Left renal cortex interstitium (tissue), 4 donors: ENCODE results near the gene LINGO1. TPM values are rescaled to one million over a fixed set of nuclear protein-coding genes. Genes with fewer than 3 reads are reported as not detected.

ENCODE experiments used
- DNase-seq, 4 donors: peaks; one replicate each; pipeline ENCODE4 v3.0.0-alpha.2; 2013; ENCODE audit warnings: low read depth in 4 of 4, low spot score in 2 of 4, missing footprints in 1 of 4
- polyA plus RNA-seq, 4 donors: library from polyadenylated mRNA; unstranded; fragments of 120-200 nt; gene quantifications; one replicate each; pipeline ENCODE4 v1.2.1, GENCODE V29; 2013; ENCODE audit not compliant: insufficient read length in 4 of 4

Gene LINGO1
- polyA plus RNA-seq, 4 donors = 12.9 to 17.2 (median 16.4) TPM

GRCh38 chr15:77633913-77634265 lies 1.2 kb upstream of the LINGO1 start:
- DNase-seq = no peak

GRCh38 chr15:77633134-77633912 lies 611 bp upstream of the LINGO1 start:
- peak; percentile 58 to 80 (median 76) for DNase-seq

GRCh38 chr15:77631745-77632533 lies 773 bp downstream of the LINGO1 start:
- no peak for DNase-seq

- no peak for DNase-seq
Observed at GRCh38 chr15:77630956-77631744, 1.6 kb downstream of the LINGO1 start.

GRCh38 chr15:77630056-77630455 lies 2.7 kb downstream of the LINGO1 start:
- DNase-seq = no peak

- DNase-seq = no peak
Observed at GRCh38 chr15:77629070-77630030, 3.4 kb downstream of the LINGO1 start.

- DNase-seq = no peak
Observed at GRCh38 chr15:77628010-77628409, 4.7 kb downstream of the LINGO1 start.

- no peak for DNase-seq
Observed at GRCh38 chr15:77627581-77627980, 5.1 kb downstream of the LINGO1 start.

GRCh38 chr15:77627067-77627466 lies 5.6 kb downstream of the LINGO1 start:
- no peak for DNase-seq

- DNase-seq = no peak
Observed at GRCh38 chr15:77626002-77626401, 6.7 kb downstream of the LINGO1 start.

GRCh38 chr15:77625376-77625775 lies 7.3 kb downstream of the LINGO1 start:
- DNase-seq = no peak

GRCh38 chr15:77624868-77625267 lies 7.8 kb downstream of the LINGO1 start:
- DNase-seq = no peak

- DNase-seq = no peak
Observed at GRCh38 chr15:77623755-77624524, 8.8 kb downstream of the LINGO1 start.

GRCh38 chr15:77622934-77623754 lies 9.6 kb downstream of the LINGO1 start:
- DNase-seq = no peak

GRCh38 chr15:77622209-77622933 lies 10.3 kb downstream of the LINGO1 start:
- DNase-seq = no peak

- no peak for DNase-seq
Observed at GRCh38 chr15:77621847-77622208, 10.9 kb downstream of the LINGO1 start.

GRCh38 chr15:77620960-77621647 lies 11.6 kb downstream of the LINGO1 start:
- no peak for DNase-seq
